Eye (tissue), 1 donor: ENCODE measurements around the gene ZNF575.

Source experiments
- DNase-seq: peaks from one replicate; pipeline ENCODE4 v3.0.0-alpha.2; 2015

The ZNF575 gene

DNA sequence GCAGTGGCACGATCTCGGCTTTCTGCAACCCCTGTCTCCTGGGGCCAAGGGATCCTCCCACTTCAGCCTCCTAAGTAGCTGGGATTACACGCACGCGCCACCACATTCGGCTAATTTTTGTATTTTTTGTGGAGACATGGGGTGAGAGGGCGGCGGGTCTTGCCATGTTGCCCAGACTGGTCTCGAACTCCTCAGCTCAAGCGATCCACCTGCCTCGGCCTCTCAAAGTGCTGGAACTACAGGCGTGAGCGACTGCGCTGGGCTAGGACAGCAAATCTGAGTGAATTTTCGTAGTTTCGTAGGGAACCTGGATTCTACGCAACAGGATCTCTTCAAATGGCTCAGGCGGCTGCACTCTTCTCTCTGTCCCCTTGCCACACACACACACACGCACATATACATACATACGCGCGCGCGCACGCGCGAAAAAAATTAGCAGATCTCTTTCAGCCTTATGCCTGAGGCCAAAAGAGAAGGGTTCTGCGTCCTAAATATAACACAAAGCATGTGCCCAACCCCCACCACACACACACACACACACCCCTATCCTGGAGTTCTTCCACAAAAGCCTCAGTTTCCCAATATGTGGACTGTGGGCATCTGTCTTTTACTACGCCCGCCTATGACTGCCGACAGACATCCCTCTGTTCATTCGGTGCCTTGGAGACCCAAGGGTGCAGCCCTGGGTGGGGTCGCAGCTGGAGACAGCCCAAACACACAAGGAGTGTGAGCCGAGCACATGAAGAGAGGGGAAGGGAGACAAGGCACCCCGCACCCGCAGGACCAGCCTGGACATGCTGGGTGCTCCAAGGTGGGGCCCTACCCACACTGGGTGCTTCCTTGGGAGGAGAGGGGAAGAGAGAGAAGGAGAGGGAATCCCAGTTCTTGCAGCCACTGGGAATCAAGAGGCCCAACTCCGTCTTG, 43.2 kb downstream of the ZNF575 start:
- DNase-seq, result no peak

DNA sequence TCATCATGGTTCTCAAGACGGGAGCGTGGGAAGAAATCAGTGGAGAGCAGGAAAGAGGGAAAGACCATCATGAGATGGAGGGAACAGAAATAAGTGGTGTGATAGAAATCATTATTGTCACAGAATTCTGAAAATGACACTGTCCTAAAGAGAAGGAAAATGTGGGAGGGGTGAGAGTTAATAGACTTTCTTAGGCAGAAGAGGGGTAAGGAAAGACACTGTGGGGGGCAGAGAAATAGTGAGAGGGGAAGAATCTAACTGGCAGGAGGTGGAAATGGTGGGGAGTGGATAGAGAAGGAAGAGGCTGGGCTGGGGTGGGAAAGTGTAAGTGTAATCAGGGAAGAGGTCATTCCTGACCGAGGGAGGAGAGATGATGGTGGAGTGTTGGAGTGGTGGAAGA, 45.8 kb downstream of the ZNF575 start:
- DNase-seq, result no peak

DNA sequence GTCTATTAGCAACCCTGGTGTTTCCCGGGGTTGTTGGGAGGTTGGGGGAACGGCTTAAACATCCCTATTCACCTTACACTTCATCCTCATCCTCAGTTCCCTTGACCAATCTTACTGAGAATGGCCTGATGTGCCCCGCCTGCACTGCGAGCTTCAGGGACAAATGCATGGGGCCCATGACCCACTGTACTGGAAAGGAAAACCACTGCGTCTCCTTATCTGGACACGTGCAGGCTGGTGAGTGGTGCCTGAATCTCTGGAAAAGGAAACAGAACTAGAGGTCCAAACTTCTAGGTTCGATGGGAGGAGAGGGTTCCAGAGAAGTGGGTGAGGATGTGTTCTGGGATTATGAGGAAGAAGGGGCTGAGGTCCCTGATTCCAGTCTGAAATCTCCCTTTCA, 48.5 kb downstream of the ZNF575 start:
- DNase-seq, result no peak

DNA sequence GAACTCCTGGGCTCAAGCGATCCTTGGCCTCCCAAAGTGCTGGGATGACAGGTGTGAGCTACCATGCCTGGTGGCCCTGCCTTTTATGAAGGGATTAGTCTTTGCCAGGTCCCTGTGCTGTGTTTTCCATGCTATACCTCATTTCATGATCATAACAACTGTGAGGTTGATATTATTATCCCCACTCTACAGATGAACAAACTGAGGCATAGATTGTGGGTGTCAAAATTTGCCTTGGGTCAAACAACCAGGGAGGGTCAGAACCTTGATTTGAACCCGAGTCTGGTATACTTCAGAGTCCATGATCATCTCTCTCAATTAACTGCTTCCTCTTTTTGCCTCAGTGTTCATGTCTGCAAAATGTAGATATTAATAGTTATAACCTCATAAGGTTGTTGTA, 49.5 kb downstream of the ZNF575 start:
- DNase-seq, result no peak

DNA sequence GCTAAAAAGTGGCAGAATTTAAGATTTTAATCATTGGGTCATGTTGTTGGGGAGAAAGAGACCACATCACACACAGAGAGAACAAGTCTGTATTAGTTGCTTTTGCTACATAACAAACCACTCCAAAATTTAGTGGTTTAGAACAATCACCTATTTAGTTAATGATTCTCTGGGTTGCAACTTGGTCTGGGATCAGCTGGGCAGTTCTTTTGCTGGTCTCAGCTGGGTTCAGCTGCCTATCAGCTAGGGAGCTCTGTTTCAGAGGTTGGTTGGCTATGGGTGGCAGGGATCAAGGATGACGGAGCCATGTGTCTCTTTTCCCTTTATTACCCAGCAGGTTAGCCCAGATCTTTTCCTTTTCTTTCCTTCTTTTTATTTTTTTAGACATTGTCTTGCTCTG, 51.5 kb downstream of the ZNF575 start:
- no peak for DNase-seq
